ENCODE data around the gene LMO1.

LMO1 gene

DNA sequence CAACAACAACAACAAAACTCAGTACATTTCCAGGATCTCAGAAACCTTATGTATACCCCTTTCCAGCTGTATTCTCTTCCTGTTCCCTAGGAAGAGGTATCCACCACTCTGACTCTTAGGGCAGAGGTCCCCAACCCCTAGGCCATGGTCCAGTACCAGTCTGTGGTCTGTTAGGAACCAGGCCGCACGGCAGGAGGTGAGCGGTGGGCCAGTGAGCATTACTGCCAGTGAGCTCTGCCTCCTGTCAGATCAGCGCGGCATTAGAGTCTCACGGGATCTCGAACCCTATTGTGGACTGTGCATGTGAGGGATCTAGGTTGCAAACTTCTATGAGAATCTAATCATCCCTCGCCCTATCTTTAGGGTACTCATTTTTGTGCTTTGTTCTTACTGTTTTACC, 43.9 kb upstream of the LMO1 start:
- TF ChIP-seq FOXP2 (optimal IDR thresholded peaks at IDR 0.05; ENCODE audit: borderline replicate concordance, extremely low read depth, extremely low read length, insufficient read depth): no peak
- TF ChIP-seq SIN3A (IDR thresholded peaks at IDR 0.05; ENCODE audit: borderline replicate concordance, insufficient read depth, low read length): no peak
- TF ChIP-seq, protein P1, sequence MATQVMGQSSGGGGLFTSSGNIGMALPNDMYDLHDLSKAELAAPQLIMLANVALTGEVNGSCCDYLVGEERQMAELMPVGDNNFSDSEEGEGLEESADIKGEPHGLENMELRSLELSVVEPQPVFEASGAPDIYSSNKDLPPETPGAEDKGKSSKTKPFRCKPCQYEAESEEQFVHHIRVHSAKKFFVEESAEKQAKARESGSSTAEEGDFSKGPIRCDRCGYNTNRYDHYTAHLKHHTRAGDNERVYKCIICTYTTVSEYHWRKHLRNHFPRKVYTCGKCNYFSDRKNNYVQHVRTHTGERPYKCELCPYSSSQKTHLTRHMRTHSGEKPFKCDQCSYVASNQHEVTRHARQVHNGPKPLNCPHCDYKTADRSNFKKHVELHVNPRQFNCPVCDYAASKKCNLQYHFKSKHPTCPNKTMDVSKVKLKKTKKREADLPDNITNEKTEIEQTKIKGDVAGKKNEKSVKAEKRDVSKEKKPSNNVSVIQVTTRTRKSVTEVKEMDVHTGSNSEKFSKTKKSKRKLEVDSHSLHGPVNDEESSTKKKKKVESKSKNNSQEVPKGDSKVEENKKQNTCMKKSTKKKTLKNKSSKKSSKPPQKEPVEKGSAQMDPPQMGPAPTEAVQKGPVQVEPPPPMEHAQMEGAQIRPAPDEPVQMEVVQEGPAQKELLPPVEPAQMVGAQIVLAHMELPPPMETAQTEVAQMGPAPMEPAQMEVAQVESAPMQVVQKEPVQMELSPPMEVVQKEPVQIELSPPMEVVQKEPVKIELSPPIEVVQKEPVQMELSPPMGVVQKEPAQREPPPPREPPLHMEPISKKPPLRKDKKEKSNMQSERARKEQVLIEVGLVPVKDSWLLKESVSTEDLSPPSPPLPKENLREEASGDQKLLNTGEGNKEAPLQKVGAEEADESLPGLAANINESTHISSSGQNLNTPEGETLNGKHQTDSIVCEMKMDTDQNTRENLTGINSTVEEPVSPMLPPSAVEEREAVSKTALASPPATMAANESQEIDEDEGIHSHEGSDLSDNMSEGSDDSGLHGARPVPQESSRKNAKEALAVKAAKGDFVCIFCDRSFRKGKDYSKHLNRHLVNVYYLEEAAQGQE (IDR thresholded peaks at IDR 0.05; ENCODE audit: insufficient read depth in 1 of 2, low read depth in 2 of 2, low read length in 2 of 2): no peak
- TF ChIP-seq POLR2AphosphoS5 (IDR thresholded peaks at IDR 0.05; ENCODE audit: low read depth, low read length): no peak
- no peak for TF ChIP-seq TAF1 (IDR thresholded peaks at IDR 0.05; ENCODE audit: borderline replicate concordance, insufficient read depth, low read length)

DNA sequence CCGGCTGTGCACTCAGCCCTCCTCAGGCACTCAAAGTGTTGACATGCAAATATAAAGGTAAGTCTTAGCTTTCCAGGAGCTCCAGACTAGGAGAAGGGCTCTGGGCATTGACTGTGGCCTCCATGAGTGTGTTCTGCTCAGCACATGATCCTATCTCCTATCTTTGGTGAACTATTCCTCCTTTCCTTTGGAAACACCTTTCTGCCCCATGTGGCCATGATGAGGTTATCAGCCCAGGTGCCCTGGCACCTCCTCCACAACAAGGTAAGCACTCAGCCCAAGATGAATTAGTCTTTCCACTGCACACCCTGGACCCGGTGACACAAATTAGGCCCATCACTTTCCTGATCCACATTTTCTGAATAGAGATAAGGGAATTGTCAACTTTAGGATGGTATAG, 37.9 kb upstream of the LMO1 start:
- TF ChIP-seq, protein P1 (IDR thresholded peaks at IDR 0.05; ENCODE audit: insufficient read depth in 1 of 2, low read depth in 2 of 2, low read length in 2 of 2): no peak
- TF ChIP-seq POLR2AphosphoS5 (IDR thresholded peaks at IDR 0.05; ENCODE audit: low read depth, low read length) (no peak), SIN3A (IDR thresholded peaks at IDR 0.05; ENCODE audit: borderline replicate concordance, insufficient read depth, low read length) (no peak), TAF1 (IDR thresholded peaks at IDR 0.05; ENCODE audit: borderline replicate concordance, insufficient read depth, low read length) (no peak), FOXP2 (optimal IDR thresholded peaks at IDR 0.05; ENCODE audit: borderline replicate concordance, extremely low read depth, extremely low read length, insufficient read depth) (no peak)

- TF ChIP-seq FOXP2 (optimal IDR thresholded peaks at IDR 0.05; ENCODE audit: borderline replicate concordance, extremely low read depth, extremely low read length, insufficient read depth) (no peak), POLR2AphosphoS5 (IDR thresholded peaks at IDR 0.05; ENCODE audit: low read depth, low read length) (no peak), SIN3A (IDR thresholded peaks at IDR 0.05; ENCODE audit: borderline replicate concordance, insufficient read depth, low read length) (no peak), TAF1 (IDR thresholded peaks at IDR 0.05; ENCODE audit: borderline replicate concordance, insufficient read depth, low read length) (no peak)
- TF ChIP-seq, protein P1 (IDR thresholded peaks at IDR 0.05; ENCODE audit: insufficient read depth in 1 of 2, low read depth in 2 of 2, low read length in 2 of 2): no peak
Measured at GRCh38 chr11:8298801-8299786, 35.4 kb upstream of the LMO1 start.

DNA sequence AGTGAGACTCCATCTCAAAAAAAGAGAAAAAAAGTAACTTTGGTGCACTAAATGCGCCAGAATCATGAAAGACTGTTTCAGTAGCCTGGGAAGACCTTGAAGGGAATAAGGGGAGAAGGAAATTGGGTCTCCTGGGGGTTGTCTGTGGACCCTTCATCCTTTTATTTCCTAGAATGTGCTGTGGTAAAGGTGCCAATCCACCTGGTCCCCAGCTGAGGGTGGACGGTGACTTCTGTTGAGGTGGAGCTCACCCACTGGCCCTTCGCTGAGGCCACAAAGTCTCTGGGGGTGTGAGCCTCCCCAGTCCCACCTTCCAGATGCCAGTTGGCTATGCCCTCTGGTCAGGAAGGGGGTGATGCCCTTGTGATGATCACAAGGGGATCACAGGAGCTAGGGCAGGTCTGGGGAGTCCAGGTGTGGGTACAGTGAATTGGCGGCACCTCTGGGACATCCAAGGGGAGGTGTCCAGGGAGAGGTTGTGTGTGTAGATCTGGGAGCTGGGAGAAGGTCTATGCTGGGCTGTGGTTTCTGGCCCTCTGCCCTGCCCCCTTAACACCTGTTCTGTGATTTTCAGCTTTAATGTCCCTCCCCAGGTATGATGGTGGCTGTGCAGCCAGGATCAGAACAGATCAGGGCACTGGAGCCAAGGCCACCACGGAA, 34.2 kb upstream of the LMO1 start:
- TF ChIP-seq TAF1 (IDR thresholded peaks at IDR 0.05; ENCODE audit: borderline replicate concordance, insufficient read depth, low read length): no peak
- no peak for TF ChIP-seq POLR2AphosphoS5 (IDR thresholded peaks at IDR 0.05; ENCODE audit: low read depth, low read length)
- TF ChIP-seq FOXP2 (optimal IDR thresholded peaks at IDR 0.05; ENCODE audit: borderline replicate concordance, extremely low read depth, extremely low read length, insufficient read depth): no peak
- TF ChIP-seq SIN3A (IDR thresholded peaks at IDR 0.05; ENCODE audit: borderline replicate concordance, insufficient read depth, low read length): no peak
- TF ChIP-seq, protein P1 (IDR thresholded peaks at IDR 0.05; ENCODE audit: insufficient read depth in 1 of 2, low read depth in 2 of 2, low read length in 2 of 2): no peak
